ENCODE data around the gene EN1.

Gene EN1

DNA sequence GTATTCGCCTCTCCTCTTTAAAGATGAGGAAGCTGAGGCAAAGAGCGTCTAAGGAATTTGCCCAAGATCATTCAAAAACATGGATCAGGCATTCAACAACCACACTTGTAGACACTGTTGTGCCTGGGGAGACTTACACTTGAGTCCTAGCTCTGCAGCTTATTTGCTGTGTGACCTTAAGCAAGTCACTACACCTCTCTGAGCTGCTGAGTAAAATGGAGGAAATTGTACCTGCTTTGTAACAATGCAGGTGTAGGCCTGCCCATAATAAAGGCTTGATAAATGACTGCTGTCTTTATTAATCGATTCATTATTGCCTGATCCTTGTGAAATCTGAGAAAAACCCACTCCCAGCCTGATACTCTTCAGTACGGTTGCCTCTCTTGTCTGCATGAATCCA lies 30.8 kb downstream of the EN1 start:
- no peak for DNase-seq

DNA sequence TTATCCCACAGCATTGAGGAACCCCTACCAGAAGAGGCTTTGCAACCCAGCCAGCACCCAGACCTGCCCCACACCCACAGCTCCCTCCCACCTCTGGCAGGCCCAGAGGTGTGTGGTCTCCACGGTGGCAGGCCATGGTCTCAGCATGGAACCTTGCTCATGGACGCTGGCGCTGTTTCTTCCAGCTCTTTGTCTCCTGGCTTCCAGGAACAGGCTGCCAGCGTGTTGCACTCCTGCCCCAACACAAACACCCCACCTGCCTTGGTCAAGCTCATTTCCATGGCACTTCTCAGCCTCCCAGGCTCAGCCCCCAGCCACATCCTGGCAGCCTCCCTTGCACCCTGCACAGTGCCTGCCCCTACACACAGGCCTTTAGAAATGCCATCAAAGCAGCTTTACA lies 31.7 kb downstream of the EN1 start:
- no peak for DNase-seq

DNA sequence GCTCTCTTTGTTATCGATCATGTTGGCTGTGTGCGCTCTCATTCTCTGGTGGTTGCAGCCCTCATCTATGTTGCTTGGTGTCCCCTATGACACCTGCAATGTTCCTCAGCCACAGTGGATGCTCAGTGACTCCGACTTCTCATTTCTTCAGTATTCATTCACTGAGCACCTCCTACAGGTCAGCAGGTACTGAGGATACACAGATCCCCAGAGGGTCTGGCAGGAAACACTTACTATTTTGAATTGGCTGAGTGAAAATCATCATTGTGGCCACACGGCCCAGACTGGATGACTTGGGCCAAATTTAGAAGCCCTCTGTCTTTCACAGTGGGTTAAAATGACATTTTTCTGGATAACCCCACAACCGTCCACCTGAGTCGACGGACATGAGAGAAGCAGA lies 32.1 kb downstream of the EN1 start:
- no peak for DNase-seq

DNA sequence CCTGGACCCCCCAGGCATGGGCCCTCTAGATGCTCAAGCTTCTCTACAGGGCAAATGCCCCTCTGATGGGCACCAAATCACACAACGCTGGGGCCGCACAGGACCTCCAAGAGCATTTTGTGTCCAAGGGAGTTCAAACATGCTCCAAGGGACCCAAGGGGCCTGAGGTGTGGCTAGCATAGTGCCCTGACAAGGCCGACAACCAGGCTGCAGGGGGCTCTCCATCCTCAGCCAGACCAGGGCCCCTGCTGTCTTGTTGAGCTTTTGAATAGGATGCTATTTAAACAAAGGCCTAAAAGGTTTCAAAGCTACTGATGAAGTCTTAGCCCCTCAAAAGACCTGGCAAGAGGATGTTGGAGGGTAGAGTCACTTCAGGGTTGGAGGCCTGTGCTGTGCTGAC lies 33.1 kb downstream of the EN1 start:
- no peak for DNase-seq

GRCh38 chr2:118813601-118814339 lies 33.7 kb downstream of the EN1 start:
- DNase-seq: no peak

DNA sequence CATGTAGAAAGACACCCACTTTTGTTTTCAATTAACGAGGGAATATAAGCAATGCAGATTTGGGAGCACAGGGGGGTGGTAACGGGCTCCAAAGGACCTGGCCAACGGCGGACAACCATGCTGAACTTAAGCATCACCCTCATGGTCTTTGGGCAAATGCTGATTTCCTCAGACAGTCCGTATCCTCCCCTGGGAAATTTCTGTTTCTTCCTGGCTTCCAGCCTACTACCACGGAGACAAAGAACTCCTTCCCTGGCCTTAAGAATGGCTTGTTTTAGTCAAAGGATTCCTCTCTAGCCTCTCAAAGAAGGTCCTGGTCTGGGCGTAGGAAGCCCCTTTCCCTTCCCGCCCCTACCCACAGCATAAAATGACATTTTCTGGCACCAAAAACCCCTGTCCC lies 34.3 kb downstream of the EN1 start:
- DNase-seq: no peak

DNA sequence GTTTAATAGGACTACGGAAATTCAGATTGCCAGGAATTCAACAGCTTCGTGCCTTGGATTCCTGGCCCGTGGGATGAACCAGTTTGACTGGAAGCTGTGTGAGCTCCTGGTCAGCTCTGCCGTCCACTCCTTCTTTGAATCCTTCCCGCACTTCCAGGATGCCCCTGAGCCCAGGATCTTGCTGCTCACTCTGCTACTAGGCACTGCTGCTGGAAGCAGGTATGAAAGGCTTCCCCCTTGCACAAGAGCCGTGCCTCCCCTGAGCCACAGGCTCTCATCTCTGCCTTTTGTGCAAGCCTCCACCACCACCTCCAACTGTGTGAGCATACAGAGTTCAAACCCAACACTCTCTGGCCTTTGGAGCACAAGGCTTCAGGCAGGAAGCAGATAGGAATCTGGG lies 34.9 kb downstream of the EN1 start:
- no peak for DNase-seq

DNA sequence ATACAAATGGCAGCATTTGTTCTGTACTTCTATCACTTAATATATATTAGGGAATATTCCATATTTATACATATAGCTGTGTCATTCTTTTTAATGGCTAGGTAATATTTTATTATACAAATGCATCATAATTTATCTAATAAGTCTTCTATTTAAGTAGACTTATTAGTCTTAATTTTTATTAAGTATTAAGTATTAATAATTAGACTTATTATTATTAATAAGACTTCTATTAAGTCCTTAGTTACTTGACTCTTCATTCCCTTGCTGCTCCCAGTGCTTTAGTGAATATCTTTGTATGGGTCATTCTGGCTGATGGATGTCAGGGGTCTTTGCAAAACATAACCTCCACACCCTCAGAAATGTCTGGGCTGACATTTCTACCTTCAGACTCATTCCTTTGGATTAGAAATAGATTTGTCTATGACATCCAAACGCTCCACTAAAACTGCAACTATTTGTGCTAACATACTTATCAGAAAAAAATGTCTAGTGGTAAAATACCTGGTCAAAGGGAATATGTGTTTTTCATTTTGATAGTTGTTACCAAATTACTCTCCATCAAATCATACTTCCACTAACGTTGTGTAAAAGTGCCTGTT lies 35.8 kb downstream of the EN1 start:
- no peak for DNase-seq

DNA sequence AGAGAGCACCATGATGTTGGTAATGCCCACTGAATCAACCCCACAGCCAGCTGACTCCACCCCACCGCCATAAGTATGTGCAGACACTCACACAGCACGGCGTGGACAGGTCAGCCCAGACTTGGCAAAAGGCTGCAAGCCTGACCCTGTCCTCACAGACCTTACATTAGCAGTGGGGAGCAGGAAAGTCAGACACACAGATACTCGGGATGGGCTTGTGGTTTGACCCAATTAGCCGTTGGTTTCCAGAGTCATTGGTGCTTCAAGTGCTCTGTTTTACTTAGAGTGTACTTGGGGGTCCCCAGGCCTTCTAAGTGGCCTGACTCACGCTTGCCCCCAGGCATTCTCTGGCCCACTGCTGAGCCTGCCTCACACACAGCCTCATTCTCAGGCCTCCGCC lies 36.7 kb downstream of the EN1 start:
- no peak for DNase-seq

GRCh38 chr2:118808429-118808809 lies 39.0 kb downstream of the EN1 start:
- peak; percentile 32 for DNase-seq

DNA sequence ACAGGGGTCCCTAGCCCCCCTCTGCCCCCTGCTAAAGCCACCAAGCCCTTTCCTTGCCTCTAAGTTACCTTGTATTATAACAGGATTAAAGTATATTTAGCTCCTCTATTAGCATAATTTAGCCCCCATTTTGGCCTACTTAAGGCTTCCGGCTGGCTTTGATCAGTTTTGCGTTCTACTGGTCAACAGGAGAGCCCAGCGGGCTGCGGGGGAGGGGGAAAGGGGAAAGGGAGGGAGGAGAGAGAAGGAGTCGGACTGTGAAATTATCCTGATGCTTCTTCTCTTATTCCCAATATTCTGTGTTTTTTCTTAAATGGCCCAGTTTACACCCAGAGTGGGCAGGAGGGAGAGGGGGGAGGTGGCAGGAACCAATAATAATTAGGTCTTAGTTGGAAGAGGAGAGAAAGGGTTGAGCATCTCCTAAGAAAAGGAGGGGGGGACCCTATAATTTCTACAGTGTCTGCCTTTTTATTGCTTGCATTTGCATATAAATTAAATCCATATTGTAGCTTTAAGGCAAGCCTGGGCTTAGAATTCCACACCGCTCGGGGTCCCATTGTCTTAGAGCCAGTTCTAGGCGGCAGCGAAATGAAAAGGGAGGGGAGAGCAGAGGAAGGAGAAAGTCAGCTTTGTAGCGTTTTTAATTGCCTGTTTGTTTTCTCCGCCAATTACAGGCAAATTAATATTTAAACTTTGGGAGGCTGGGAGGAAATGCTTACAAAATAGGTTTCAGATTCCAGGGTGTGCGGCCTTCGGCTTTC lies 39.6 kb downstream of the EN1 start:
- DNase-seq: peak; percentile 89

DNA sequence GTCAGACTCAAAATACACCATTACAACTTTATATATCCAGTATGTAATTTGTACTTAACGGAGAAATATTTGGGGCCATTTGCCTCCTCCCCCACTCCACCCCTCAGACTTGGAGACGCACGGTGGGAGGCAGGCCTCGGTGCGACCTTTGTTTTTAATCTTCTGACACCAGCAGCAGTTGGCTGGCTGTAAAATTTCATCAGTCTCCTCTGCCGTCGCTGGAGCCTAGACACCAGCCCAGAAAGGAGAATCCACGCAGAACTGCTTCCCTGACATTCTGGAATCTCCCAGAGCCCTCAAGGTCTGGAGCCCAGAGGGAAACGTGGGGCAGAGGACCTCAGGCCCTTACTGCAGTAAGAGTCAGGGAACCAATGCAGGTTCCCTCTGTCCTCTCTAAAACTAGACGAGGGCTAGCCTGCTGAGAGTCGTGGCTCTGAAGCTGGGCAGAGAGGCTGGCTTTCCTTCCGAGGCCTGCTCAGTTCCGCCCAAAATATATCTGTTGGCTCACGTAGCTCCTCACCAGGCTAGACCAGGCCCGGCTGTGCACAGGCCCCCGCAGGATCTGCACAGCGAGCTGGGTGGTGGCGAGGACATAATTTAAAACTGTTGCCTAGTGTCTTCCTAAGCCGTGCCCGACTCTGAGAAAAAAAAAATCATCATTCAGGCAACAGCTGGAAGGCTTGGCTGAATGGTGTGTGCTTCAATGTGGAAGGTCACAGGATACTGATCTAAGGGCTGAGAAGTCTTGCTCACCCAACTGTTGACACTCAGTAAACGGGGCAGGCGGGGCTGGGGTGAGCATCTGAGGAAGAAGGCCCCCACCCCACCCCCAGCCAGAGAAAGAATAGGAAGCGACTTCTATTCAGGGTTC lies 40.4 kb downstream of the EN1 start:
- DNase-seq: peak; percentile 89

- DNase-seq: no peak
Measured at GRCh38 chr2:118805064-118805690, 42.3 kb downstream of the EN1 start.

DNA sequence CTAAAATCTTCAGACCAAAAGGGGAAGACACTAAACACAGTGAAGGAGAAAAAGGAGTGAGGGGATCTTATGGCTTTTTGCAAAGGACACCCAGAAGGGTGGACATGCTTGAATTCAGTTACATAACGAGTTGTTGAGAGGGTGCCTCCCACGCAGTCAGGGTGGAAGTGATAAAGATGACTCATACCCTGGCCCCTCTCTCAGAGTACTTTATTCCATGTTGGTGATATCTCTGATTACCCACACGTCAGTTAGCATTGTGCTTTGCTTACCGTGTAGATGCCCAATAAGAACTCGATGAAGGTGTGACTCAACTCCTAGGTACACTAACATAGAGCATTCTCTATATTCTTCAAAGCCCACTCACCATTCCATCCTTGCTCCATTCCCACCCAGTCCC lies 44.4 kb downstream of the EN1 start:
- no peak for DNase-seq

DNA sequence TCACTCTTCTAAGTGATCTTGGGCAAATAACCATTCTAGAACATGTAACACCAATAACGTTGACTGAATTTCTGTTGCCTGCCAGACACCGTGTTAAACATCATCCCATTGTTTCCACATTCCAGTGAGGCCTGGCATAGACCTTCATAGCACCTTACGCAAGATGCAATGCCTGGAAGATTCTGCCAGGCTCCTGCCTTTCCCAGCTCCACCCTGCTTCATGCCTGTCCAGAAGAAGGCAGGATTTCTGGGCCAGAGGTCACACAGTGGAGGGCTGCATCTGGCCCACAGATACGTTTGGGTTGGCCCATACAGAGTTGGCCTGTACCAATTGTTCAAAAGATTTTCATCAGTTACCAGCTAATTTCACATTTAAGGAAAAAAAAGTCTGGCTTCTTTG lies 46.3 kb downstream of the EN1 start:
- no peak for DNase-seq

DNA sequence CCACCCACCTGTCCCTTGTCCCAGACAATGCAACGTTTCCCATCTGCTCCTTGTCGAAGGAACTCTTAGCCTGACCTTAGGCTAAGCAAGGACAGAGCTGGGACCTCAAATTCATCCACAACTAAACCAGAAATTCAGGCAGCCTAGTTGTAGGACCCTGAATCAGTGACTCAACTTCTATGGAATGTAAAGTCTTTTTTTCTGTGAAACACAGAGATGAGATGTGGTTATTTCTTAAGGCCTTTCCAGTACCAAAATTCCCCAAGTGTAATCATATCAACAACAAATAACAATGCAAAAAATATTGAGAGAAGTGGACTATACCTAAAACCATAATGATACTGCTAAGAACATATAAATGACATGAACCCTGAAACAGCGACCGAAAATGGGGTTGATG lies 46.7 kb downstream of the EN1 start:
- no peak for DNase-seq

GRCh38 chr2:118794546-118794945 lies 52.9 kb downstream of the EN1 start:
- no peak for DNase-seq

All from NCI-H82 (cell line).